Measurements from ENCODE around the gene IL12A.

IL12A gene

DNA sequence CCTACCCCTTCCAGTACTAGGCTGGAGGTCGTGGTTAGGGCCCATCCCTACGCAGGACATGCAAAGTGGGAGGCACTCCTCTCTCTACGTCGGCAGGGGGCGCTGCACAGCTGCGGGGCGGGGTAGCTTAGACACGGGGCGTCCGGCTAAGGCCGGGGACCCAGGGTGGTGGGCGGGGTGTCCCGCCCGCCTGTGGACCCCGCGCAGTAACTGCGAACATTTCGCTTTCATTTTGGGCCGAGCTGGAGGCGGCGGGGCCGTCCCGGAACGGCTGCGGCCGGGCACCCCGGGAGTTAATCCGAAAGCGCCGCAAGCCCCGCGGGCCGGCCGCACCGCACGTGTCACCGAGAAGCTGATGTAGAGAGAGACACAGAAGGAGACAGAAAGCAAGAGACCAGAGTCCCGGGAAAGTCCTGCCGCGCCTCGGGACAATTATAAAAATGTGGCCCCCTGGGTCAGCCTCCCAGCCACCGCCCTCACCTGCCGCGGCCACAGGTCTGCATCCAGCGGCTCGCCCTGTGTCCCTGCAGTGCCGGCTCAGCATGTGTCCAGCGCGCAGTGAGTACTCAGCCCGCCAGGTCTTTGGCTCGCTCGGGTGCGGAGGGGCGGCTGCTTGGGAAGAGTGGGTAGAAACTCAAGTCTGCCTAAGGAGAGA lies at the start of gene IL12A:
TSS of gene IL12A (plus strand) at position 219 of the 655 bp plus-strand sequence.
- peak; percentile 86 for DNase-seq

DNA sequence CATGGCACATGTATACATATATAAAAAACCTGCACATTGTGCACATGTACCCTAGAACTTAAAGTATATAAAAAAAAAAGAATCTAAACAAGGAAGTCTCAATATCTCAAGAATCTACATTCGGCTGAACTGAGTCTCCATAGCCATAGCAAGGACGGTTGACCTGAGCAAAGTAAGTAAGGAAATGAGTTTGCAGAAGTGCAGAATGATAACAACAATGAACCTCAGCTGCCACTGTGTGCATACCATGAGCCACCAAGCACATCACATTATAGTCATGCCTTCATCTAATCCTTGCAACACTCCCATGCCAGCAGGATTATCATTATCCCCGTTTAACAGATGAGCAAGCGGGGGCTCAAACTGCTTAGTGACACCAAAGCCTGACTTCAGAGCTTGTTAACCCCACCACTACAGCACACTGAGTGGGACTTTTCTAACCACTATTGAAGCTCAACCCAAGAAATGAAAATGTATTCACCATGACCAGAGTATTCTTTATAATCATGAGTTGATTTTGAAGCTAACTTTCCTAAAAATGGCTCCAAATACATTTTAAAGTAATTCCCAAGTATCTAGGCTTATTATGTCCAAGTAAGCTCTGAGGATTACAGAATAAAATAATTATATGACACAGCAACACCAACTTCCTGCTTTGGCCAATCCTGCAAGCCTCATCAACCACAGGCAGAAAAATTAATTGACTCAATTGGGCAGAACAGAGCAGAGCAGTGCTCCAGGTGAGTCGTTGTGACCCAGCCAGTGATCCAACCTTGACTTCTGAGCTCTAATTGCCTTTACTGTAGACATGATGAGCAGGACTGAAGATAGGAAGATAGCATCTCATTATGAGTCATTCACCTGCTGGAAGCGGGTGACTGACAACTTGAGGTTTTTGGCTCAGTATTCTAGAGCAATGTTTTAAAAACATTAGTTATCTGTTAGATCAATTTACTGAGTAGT lies 47.3 kb upstream of the IL12A start:
- no peak for DNase-seq

- no peak for DNase-seq
Measured at GRCh38 chr3:159944781-159945180, 43.9 kb upstream of the IL12A start.

DNA sequence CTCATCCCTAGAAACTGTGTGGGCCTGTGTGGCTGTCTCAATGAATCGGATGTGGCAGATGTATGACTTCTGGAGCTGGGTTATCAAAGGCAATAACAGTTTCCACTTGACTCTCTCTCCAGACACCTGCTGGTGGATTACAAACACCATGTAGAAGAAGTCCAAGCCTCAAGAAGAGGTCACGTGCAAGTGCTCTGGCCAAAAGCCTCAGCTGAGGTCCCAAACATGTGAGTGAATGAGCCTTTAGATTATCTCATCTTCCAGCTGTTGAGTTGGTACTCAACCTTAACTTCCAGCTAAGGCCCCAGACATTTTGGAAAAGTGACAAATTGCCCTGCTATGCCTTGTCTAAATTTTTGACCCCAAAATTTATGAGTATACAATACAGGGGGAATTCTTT lies 42.7 kb upstream of the IL12A start:
- no peak for DNase-seq

DNA sequence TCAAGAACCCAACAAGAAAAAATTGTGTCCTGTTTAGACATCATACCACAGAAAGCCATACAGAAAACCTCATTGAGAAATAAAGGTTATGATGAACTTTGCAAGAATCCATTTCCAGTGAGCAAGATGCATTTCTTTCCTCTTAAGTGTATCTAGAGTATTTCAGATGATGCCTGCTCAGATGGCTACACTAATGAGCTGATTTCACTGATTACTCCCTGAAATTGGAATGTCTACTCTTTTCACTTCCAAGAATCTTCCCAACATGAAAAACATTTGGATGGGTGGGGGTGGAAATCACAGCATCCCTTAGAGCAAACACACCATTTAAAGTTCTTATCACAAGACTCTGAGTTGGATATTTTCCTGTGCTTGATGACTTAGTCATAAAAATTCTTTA lies 41.4 kb upstream of the IL12A start:
- DNase-seq = no peak

DNA sequence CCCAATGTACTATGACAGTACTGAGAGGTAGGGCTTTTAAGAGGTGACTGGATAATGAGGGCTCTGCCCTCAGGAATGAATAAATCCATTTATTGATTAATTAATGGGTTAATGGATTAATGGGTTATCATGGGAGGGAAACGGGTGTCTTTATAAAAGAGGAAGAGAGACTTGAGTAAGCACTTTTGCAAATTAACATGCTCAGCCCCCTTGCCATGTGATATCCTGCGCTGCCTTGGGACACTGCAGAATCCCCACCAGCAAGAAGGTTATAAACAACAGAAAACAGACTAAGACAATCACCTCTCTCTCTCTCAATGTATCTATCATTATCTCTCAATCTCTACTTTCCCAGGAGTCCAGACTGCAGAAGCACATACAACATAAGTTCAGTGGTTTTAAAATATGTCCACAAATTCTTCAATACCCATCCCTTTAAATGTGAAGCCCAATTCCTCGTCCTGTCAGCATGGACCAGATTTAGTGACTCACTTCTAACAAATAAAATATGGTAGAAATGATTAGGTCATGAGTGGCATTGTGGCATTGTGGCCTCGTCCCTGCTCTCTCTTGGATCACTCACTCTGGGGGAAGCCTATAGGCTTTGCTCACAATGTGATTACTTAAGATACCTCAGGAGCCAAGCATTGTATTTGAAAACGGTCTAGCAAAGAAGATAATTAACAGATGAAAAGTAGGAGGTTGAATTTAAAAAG lies 40.0 kb upstream of the IL12A start:
- no peak for DNase-seq

DNA sequence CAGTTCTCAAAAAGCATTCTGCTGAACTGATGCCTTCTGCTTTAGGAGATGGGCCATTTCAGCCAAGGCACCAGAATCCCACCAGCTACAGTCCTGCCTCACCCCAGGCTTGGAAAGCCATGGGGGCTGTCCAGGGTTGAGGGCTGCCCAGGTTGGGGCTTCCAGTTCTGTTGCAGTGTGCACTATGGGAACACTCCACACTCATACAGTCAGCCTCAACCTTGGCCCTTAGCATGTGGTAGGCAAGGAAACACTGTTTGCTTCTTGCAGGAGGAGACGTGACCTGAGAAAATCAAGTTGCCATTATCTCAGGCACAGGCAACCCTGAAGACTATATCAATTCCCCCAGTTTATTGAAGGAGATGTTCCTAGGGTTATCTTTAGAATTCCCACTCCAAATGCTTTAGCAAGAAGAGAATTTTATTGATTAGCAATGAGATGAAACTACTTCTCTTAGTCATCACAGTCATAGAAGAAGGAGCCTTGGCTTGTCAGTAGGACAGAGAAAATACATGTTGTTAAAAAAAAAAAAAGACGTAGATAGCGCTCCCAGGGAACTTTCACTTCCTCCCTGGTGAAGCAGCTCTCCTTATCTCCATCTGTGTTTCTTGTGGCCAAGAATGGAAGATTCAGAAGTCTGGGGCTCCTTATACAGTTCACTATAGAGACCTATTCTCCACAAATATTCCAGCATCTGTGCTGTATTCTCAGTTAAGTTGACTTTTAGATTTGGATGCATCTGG lies 38.3 kb upstream of the IL12A start:
- no peak for DNase-seq

GRCh38 chr3:159951540-159951939 lies 37.1 kb upstream of the IL12A start:
- DNase-seq = no peak

GRCh38 chr3:159953325-159954085 lies 35.1 kb upstream of the IL12A start:
- DNase-seq = no peak

- no peak for DNase-seq
Measured at GRCh38 chr3:159960188-159961148, 28.2 kb upstream of the IL12A start.

GRCh38 chr3:159964166-159964973 lies 24.3 kb upstream of the IL12A start:
- DNase-seq = no peak

GRCh38 chr3:159971311-159971710 lies 17.3 kb upstream of the IL12A start:
- no peak for DNase-seq

DNA sequence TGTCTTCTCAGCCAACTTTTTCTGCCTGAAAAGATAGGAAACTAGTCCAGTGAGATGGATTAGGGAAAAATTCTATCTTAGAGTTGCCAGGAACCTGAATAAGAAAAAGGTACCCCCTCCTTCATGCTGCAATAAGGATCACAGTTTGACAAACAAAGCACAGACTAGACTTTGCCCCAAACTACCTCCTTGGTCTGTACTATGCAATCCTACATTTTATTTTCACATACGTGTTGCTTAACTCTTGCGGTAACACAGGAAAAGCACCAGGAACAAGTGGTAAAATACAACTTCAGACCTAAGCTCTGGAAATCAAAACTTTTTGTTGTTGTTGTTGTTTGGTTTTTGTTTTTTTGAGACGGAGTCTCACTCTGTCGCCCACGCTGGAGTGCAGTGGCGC lies 11.3 kb upstream of the IL12A start:
- DNase-seq = no peak

- DNase-seq = no peak
Measured at GRCh38 chr3:159978353-159978752, 10.3 kb upstream of the IL12A start.

DNA sequence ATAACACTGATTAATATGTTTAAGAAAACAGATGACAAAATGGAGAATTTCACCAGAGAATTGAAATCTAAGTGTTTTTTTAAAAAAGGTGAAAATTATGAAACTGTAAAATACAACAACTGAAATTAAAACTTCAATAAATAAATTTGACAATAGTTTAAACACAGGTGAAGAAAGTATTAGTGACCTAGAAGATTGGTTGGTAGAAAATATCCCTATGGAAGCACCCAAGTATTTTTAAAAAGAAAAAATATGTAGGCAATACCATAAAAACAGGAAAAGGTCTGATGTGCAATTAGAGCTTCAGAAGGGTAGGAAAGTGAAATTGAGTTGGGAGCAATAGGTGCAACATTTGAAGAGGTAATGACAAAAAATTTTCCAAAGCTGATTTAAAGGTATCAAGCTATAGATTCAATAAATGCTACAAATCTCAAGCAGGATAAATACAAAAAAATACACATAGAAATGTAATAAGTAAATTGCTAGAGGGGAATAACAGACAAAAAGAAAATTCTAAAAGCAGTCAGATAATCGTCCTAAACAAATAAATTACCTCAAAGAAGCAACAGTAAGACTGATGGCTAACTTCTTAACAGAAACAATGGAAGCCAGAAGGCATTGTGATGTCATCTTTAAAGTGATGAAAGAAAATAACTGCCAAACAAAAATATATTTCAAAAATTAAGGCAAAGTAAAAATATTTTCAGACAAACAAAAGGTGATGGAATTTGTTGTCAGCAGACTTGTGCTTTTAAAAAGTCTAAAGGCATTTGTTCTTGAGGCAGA lies 9.5 kb upstream of the IL12A start:
- DNase-seq = no peak

DNA sequence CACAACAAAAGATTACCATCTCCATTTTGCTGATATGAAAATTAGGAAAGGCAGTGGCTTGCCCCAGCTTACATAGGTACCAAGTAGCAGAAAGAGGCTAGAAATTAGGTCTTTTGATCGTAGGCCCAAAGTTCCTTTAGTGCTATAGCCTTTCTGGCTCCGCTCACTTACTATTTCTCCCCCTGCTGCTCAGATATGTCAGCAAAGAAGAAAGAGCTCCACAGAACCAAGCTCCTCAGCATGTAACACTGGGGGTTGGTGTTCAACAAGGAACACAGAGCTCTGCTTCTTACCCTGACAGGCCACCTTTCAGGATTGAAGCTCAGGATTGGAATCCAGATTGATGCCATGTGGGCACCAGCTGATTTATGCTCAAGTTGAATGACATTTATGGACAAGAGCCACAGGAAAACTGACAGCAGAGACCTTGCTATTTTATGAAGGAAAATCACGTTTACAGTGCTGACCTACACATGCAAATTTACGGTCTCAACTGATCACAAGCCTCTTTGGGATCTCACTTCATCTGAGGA lies 6.1 kb upstream of the IL12A start:
- no peak for DNase-seq

DNA sequence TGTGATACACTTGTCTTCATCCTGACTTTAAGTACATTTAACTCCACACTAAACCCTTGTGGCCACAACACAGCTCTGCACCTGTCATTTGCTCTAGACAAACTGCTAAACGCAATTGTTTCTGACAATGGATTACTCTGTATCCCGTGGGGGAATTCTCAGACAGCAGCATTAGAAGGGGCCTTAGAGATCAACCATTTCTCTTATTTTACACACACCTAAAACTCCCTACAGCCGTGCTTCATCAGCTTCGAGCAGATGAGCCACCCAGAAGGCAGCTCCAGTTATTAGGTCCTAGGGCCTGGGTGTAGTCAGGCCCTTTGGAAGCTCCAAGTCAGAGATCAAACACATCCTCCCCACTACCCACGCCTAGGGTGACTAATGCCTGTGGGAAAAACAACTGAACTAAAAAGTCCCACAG lies 1.3 kb upstream of the IL12A start:
- no peak for DNase-seq

DNA sequence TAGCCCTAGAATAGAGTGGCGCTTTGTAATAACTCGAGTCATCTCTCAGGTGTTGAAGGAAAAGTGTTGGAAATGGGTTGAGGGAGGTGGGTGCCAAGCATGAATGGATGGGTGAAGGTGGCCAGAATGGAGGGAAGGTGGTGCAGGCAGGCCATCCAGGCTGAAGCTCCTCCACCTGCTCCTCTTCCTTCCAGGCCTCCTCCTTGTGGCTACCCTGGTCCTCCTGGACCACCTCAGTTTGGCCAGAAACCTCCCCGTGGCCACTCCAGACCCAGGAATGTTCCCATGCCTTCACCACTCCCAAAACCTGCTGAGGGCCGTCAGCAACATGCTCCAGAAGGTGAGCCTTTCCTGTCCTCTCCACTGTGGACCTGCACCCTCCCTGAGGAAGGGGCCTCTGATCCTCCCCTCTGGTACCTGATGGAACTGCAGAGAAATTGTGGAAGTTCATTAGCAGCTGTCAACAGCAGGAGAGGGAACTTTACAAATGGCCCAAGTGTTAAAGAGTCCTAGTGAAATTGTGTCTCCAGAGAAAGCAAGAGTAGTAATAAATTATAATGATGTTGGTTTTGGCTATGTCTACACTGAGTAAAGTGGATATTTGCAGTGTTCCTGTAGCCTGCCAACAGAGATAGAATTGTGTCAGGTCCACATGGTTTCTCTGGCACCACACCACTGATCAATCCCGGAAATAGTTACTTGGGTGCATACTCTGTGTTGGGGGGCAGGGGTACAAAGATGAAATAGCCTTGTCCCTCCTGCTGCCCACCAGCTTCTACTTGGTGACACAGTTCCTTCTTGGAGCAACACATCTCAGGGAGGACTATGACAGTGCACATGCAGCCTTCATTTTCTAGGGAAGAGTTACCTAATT lies 1.6 kb downstream of the IL12A start:
- no peak for DNase-seq

Measured in right forelimb (tissue), 1 donor.